ENCODE measurements around the gene AP5M1.

AP5M1 gene

DNA sequence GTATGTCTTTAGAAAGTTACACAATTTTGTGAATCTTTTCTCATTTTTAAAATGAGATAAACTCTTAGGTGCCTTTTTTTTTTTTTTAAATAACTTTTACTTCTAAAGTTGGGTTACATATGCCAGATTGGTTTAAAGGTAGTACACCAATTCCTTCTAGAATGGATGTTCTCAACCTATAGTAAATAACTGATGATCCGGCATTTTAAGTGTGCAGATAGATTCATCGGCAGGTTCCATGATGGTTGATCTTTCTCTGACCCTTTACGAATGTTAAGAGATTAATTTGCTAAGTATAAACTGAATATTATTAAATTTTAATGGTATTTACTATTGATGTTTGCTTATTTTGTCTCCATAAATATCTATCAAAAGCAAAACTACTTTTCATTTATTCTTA is 8.3 kb downstream of the AP5M1 start:
- no peak overlapping the region for H3K9ac ChIP-seq
- H3K9me3 ChIP-seq, result no peaks in the 10 kb centered on the region
- H3K27ac ChIP-seq, result no peak overlapping the region
- H3K4me2 ChIP-seq, result no peak overlapping the region
- H4K20me1 ChIP-seq, result peaks cover 14% of the 10 kb centered on the region
- no peak overlapping the region for H3K4me3 ChIP-seq
- peaks cover 9% of the 10 kb centered on the region for H3K4me1 ChIP-seq
- no peak for TF ChIP-seq Cebpa-rat (IDR thresholded peaks at IDR 0.05)
- no peaks in the 10 kb centered on the region for H3K27me3 ChIP-seq
- peaks cover 68% of the 10 kb centered on the region for H3K36me3 ChIP-seq

DNA sequence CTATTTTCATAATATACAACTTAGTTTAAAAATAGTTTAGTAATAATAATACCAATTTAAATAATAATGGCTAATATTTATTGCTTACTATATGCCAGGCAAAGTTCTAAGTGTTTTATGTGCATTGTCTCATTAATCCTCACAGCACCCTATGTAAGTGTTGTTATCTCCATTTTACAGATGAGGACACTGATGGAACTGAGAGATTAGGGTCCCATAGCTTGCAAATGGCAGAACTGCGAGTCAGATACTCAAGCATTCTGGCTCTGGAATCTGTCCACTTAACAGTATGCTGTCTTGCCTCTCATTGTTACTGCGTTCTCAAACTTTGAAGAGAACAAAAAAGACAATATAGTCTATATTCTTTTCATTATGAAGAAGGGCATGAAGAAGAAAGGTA is 19.0 kb downstream of the AP5M1 start:
- peaks cover 49% of the 10 kb centered on the region for H3K36me3 ChIP-seq

DNA sequence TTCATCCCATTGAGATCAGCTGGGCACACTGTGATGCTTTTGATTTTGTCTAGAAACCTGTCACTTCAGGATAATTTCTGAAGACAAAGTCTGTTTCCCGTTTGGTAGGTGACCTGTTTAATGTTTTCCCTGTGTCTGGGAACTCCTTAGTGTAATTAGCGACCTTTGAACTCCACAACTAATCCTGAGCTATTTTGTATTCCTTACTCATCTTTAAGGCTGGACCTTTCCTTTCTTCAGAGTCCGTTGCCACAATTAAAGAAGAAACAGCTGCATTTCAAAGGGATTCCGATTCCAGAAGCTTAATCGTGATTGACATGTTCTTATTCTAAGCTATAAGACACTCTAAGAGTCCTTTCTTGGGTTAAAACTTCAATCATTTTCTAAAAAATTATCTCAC is 22.0 kb downstream of the AP5M1 start:
- H3K36me3 ChIP-seq, result peaks cover 25% of the 10 kb centered on the region

More for the DNA sequence above, 19.0 kb downstream of the AP5M1 start:
- Histone ChIP-seq H3K4me2 (no peak overlapping the region), H4K20me1 (no peaks in the 10 kb centered on the region), H3K9me3 (no peaks in the 10 kb centered on the region), H3K4me3 (no peak overlapping the region), H3K27me3 (no peaks in the 10 kb centered on the region), H3K9ac (no peak overlapping the region), H3K27ac (no peak overlapping the region), H3K4me1 (no peaks in the 10 kb centered on the region)
- TF ChIP-seq Cebpa-rat (IDR thresholded peaks at IDR 0.05), result no peak

DNA sequence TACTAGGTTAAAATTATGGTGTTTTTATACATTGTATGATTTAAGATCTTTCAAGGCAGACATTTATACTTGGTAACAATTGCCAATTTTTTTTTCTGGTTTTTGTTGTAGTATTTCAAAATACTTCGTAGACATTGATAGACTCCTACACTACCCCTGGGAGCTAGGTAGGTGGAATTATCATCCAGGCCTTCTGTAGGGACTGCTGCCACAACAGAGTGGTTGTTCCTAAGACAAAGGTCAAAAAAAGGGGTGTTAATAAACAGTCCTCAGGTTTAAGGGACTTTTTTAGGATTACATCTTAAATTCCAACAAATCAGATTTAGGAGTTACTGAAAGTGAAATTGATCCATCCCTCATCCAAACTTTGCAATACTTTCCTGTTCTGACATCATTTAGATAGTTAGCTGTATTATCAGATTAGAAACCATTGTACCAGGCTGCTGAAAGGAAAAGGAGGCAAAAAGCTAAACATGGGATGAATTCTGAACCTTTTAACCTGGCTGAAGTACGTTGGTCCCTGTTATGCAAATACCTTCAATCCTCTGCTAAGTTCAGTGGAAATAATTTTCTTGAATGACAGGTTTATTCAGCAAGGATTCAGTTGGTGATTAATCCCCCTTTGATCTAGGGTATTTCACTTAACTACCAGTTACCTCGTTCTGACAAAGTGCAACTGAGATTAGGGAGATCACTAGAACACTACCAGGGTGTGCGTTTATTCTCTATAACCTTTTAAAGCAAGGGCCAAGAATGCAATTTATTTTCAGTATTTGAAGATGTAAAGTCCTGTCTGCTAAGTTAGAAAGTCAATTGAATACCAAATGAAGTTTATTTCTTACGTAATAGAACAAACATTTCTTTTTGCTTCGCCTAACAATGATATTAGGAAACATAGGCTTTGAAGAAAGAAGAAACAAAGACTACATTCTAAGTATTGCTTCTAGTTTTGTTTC is 23.2 kb downstream of the AP5M1 start:
- no peak for TF ChIP-seq Cebpa-rat (IDR thresholded peaks at IDR 0.05)
- Histone ChIP-seq H3K4me2 (no peak overlapping the region), H4K20me1 (no peaks in the 10 kb centered on the region), H3K4me1 (no peaks in the 10 kb centered on the region), H3K4me3 (no peak overlapping the region), H3K36me3 (peaks cover 17% of the 10 kb centered on the region), H3K9ac (no peak overlapping the region), H3K9me3 (no peaks in the 10 kb centered on the region), H3K27ac (no peak overlapping the region), H3K27me3 (no peaks in the 10 kb centered on the region)

More for the DNA sequence above, 22.0 kb downstream of the AP5M1 start:
- Histone ChIP-seq H3K27ac (no peak overlapping the region), H3K9me3 (no peaks in the 10 kb centered on the region), H3K4me3 (no peak overlapping the region), H3K9ac (no peak overlapping the region), H3K27me3 (no peaks in the 10 kb centered on the region), H3K4me2 (no peak overlapping the region), H4K20me1 (no peaks in the 10 kb centered on the region), H3K4me1 (no peaks in the 10 kb centered on the region)
- no peak for TF ChIP-seq Cebpa-rat (IDR thresholded peaks at IDR 0.05)

DNA sequence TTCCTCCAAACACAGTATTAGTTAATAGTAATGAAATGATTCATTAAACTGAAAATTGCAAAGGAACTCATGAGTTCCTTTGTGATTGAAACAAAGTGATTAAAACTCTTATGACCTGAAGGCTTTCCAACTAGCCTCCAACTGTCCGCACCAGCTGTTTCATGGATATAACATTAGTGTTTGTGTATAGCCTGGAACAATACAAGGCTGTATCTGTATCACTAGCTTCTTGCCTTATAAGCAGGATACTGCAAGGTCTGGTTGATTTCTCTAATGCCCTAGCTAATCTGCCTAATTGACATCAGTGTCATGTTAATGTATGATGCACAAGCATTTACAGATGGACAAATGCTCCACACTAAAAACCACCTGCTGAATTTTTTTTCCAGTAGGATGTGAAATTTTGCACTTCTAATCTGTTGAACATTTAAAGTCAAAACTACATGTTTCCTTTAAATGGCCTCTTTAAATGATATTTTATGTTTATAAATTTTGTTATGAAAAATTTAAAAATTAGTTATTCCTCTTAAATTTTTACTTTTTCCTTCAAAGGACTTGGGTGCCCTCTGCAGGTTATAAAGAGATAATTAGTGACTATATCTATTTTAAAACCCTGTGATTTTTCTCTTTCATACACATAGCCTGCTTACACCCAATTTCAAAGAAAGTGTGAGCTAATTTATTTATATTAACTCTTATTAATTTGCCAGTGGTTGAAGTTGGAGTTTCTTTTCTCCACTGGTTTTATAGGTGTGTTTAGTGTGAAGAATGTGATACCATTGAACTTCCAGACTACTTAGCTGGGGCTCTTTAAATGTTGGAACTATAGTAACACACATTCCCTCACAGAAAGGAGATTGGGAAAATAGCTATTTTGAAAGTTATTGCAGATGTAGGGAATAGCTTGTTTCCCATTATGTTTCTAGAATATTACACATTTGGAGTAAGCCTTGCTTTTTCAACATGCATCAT is 25.4 kb downstream of the AP5M1 start:
- H3K4me2 ChIP-seq, result no peak overlapping the region
- no peaks in the 10 kb centered on the region for H3K9me3 ChIP-seq
- H4K20me1 ChIP-seq, result no peaks in the 10 kb centered on the region
- no peak overlapping the region for H3K27ac ChIP-seq
- no peaks in the 10 kb centered on the region for H3K4me1 ChIP-seq
- H3K36me3 ChIP-seq, result peaks cover 10% of the 10 kb centered on the region
- TF ChIP-seq Cebpa-rat (IDR thresholded peaks at IDR 0.05), result no peak
- H3K27me3 ChIP-seq, result no peaks in the 10 kb centered on the region
- H3K9ac ChIP-seq, result no peak overlapping the region
- no peak overlapping the region for H3K4me3 ChIP-seq

DNA sequence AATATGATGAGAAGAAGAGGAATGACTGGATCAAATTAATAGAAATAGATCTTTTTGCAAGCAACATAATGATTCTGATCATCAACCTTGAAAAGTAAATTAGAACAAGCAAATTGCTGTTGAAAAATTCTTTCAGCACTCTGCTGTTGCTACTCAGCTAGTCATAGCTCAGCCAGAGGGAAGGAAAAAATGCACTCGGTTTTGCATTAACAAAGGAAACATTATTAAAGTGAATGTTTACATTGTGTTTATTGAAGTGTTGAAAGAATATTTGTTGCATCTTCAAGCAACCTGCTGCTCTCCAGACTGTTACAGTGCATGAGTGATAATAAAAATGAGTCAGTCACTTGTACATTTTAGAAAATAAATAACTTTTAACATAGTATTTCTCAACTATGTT is 26.5 kb downstream of the AP5M1 start:
- no peak overlapping the region for H3K27ac ChIP-seq
- H4K20me1 ChIP-seq, result no peaks in the 10 kb centered on the region
- H3K27me3 ChIP-seq, result no peaks in the 10 kb centered on the region
- H3K9me3 ChIP-seq, result no peaks in the 10 kb centered on the region
- H3K4me2 ChIP-seq, result no peak overlapping the region
- TF ChIP-seq Cebpa-rat (IDR thresholded peaks at IDR 0.05), result no peak
- no peaks in the 10 kb centered on the region for H3K4me1 ChIP-seq
- H3K36me3 ChIP-seq, result peaks cover 8% of the 10 kb centered on the region
- H3K9ac ChIP-seq, result no peak overlapping the region
- no peak overlapping the region for H3K4me3 ChIP-seq

DNA sequence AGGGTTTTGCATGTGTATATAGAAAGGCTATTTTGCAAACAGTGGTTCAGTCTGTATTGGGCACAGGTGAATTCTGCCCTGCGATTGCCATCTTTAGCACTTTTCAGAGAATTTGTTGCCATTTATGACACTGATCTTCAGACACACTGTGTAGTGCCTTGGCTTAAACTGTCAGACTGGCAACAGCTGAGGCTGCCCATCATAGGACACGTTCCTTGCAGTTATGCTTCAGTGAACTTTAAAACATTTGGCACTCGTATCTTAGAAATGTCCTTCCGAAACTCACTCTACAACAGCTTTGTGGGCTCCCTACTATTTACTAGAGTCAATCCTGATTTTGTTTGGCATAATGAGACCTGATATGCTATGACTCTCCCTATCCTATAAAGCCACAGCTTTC is 29.1 kb downstream of the AP5M1 start:
- no peak overlapping the region for H3K4me2 ChIP-seq
- H3K9ac ChIP-seq, result no peak overlapping the region
- H3K9me3 ChIP-seq, result no peaks in the 10 kb centered on the region
- H3K27me3 ChIP-seq, result no peaks in the 10 kb centered on the region
- TF ChIP-seq Cebpa-rat (IDR thresholded peaks at IDR 0.05), result no peak
- no peaks in the 10 kb centered on the region for H3K36me3 ChIP-seq
- no peak overlapping the region for H3K4me3 ChIP-seq
- no peaks in the 10 kb centered on the region for H4K20me1 ChIP-seq
- no peak overlapping the region for H3K27ac ChIP-seq
- H3K4me1 ChIP-seq, result peaks cover 7% of the 10 kb centered on the region

DNA sequence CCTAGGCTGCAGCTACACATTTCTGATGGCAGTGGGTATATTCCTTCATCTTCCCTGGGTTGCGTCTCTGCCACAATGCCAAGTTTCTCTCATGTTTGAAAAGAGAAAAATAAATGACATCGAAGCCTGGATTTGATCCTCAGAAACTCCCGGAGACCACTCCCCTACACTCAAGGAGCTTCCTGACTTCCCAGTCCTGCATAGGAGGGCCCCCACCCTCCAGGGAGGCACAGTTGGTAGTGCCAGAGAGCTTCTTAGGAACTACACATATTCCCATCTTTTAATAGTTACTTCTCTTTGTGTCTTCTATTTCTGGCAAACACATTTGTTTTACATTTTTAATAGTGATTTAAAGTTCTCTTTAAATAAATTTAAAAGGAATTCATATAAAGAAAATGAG is 30.7 kb downstream of the AP5M1 start:
- Histone ChIP-seq H3K4me3 (no peak overlapping the region), H4K20me1 (no peaks in the 10 kb centered on the region), H3K9me3 (no peaks in the 10 kb centered on the region), H3K4me1 (peaks cover 7% of the 10 kb centered on the region), H3K9ac (no peak overlapping the region), H3K27me3 (no peaks in the 10 kb centered on the region), H3K27ac (no peak overlapping the region), H3K36me3 (no peaks in the 10 kb centered on the region), H3K4me2 (no peak overlapping the region)
- no peak for TF ChIP-seq Cebpa-rat (IDR thresholded peaks at IDR 0.05)

DNA sequence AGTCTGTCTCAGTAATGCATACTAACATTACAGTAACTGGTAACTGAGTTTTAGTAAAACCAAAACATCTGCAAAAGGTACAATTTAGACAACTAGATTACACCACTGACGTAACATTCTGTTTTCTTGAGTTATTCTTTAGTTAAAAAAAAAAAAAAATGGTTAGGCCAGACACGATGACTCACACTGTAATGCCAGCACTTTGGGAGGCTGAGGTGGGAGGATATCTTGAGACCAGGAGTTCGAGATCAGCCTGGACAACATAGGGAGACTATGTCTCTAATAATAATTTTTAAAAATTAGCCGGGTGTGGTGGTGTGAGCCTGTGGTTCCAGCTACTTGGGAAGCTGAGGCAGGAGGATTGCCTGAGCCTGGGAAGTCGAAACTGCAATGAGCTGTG is 34.1 kb downstream of the AP5M1 start:
- Histone ChIP-seq H3K4me1 (peaks cover 7% of the 10 kb centered on the region), H3K27ac (no peak overlapping the region), H3K27me3 (no peaks in the 10 kb centered on the region), H3K4me3 (no peak overlapping the region), H3K9ac (no peak overlapping the region), H4K20me1 (no peaks in the 10 kb centered on the region), H3K4me2 (no peak overlapping the region), H3K36me3 (no peaks in the 10 kb centered on the region), H3K9me3 (no peaks in the 10 kb centered on the region)
- no peak for TF ChIP-seq Cebpa-rat (IDR thresholded peaks at IDR 0.05)

All from BLaER1 (cell line).